SKM-1 treated with dmso at 0.1 percent for 144 hours (cell line): ENCODE results near the gene GIPC1.
"Not testable (repeated sequence)": the region's sequence is repeated elsewhere in the genome, so short reads cannot be mapped to it uniquely, and the experiment has no call there.

ENCODE experiments used
- DNase-seq: peaks from one replicate; lab custom pipeline; 2025; ENCODE audit not compliant: unreplicated experiment; lab: John Stamatoyannopoulos, UW

The GIPC1 gene

DNA sequence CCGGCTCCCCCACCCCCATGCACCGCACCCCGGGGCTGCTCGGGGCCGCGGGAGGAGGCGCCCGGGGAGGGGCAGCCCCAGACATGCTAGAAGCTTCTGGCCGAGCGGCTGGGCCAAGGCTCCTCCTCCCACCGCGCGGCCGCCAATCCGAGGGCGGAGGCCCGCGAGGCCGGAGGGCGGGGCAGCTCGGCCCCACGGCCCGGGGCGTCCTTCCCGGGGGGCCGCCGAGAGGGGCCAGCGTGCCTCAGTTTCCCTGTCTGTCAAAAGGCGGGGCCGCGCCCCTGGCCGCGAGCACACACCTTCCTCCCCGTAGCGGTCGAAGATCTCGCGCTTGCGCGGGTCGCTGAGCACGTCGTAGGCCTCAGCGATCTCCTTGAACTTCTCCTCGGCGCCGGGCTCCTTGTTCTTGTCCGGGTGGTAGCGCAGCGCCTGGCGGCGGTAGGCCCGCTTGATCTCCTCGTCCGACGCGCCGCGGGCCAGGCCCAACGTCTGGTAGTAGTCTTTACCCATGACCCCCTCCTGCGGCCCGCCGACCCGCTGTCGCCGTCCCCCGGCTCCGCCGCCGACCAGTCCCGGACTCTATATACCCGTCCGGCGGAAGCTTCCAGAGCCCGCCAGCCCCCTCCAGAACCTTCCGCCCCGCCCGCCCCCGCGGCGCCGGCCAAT, 22.0 kb upstream of the GIPC1 start, which contains the start of gene DNAJB1:
Gene DNAJB1, minus strand, starts transcription at position 558 of the 666 bp plus-strand sequence. Its CDS starts 48 bp downstream, at position 510.
- DNase-seq: peak; percentile 48

DNA sequence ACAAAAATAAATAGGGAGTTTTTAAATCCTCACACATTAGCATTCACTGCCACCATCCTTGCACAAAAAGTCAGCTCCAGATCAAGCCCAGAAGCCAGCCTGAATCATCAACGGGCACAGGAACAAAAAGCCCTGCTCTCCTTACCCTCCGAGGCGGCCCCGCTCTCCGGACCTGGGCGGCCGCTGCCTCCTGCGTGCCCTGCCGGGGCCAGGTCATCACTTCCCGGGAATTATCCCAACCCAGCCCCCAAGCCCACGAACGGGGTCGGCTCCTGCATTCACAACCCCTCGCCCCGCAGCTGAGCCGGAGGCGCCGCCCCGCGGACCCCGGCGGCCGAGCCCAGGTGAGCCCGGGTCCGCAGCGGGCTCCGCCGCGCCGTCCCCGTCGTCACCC, 21.5 kb upstream of the GIPC1 start:
- no peak for DNase-seq

- no peak for DNase-seq
Observed at GRCh38 chr19:14516746-14517438, 21.0 kb upstream of the GIPC1 start.

GRCh38 chr19:14516048-14516534, 20.2 kb upstream of the GIPC1 start:
- no peak for DNase-seq

DNA sequence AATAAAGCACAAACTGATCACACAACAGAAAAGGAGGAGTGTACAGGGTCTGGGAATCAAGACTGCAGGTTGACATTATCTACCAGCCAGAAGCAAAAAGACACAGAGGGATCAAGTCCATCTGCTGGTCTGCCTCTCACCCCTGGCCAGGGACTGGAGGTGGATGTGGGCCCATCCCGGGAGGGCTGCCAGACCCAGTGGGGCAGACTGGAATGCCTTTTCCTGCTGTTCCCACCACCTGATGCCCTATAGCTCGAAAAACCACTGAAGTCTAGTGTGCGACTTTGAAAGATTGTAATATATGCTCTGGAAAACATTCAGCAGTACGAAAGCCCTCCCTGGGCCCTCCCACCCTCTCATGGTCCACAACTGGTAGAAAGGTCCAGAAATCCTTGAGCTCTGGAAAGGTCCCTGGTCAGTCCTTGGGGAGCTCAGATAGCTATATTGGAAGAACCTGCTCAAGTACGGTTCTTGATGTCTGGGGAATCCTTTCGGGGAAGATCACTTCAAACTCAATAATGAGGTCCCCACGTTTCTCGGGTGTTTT, 19.6 kb upstream of the GIPC1 start:
- no peak for DNase-seq

DNA sequence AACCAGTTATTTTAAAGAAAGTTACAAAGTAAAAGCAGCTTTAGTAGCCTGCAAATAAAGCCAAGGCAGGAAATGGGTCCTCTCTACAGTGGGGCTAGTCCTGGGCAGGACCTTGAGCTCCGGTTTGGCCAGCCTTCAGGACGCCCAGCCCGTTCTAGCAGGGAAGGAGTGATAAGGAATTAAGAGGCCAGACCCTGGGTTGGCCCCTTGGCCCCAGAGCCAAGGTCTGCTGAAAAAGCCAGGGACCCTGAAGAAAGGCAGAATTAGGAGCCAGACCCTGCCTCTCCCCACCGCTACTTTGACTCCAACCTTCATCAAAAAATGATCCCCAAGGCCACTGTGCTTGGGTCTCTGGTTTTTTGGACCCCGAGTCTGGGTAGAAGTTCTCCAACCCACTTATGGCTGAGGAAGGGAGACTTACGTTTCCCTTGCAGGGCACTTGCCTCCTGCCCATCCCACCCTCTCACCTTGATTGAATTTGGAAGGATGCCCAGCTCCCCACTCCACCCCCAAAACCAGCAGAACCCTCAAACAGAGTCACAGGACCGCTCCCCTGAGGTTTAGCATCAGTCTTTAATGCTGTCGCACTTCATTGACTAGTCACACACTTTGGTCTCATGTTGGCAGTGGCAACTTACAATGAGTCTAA, 18.4 kb upstream of the GIPC1 start:
- DNase-seq: no peak

- no peak for DNase-seq
Observed at GRCh38 chr19:14512406-14512961, 16.6 kb upstream of the GIPC1 start.

DNA sequence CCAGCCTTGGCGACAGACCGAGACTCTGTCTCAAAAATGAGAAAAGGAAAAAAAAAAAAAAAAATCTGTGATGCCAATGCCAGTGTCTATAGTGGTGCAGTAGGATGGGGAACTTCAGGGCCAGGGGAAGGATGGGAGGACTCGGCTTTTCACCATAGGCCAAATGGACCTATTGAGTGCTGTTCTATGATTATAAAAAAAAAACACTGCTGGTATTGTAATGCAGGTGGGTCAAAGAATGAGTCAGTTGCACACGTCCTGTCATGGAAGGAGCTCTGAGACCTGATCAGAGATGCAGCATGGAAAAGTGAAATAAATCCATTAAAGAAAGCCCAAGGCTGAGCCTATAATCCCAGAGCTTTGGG, 15.3 kb upstream of the GIPC1 start:
- DNase-seq: no peak

- peak; percentile 33 for DNase-seq
Observed at GRCh38 chr19:14510311-14511228, 14.6 kb upstream of the GIPC1 start.

- DNase-seq: peak; percentile 92
Observed at GRCh38 chr19:14507704-14508542, 12.0 kb upstream of the GIPC1 start.

DNA sequence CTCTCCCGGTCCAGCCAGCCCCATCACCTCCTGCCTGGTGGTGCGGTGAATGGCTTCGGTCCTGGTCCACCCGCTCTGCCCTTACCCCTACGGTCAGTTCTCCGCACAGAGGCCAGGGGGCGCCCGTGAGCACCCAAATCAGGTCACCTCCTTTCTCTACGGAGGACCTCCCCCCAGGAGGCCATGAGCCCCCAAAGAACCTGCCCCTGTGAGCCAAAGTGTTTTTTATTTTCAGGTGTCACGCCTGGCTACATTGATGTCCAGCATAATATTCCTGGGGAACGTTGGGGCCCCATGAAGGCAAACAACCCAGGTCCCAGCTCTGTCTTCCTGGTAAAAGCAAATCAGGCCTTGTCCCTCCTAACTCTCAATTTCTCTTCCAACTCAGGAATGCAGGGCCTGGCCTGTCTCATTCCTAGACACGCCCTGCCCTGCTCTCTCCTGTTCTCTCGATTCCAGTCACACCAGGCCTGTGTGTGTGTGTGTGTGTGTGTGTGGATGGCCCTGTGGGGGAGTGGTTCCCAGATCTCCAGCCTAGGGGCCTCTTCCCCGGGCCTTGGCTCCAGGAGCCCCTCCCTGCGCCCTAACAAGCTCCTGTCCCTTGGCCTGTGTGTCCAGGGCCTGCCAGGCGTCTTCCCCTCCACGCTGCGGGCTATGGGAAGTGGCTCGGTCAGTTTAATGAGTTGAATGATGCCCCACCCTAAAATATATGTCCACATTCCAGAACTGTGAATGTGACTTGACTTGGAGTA, 9.7 kb upstream of the GIPC1 start:
- peak; percentile 39 for DNase-seq

DNA sequence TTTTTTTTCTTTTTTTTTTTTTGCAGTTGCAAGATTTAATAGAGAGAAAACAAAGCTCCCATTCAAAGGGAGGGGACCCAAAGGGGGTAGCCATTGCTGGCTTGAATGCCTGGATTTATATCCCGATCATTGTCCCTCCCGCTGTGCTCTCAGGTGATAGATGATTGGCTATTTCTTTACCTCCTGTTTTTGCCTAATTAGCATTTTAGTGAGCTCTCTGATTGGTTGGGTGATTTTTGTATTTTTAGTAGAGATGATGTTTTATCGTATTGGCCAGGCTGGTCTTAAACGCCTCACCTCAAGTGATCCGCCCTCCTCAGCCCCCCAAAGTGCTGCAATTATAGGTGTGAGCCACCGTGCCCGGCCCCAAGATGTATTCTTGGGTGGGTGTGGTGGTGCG, 8.6 kb upstream of the GIPC1 start:
- DNase-seq: not testable (repeated sequence)

DNA sequence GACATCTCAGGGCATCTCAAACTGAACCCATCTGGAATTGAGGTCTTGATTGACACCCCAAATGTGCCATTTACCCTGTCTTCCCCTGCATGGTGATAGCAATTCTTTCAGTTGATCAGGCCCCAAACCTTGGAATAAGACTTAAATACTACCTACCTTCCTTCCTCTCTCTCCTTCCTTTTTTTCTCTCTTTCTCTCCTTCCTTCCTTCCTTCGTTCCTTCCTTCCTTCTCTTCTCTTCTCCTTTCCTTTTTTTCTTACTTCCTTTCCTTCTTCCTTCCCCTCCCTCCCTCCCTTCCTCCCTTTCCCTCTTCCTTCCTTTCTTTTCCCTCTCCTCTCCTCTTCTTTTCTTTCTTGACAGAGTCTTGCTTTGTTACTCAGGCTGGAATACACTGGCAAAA, 7.4 kb upstream of the GIPC1 start:
- no peak for DNase-seq

DNA sequence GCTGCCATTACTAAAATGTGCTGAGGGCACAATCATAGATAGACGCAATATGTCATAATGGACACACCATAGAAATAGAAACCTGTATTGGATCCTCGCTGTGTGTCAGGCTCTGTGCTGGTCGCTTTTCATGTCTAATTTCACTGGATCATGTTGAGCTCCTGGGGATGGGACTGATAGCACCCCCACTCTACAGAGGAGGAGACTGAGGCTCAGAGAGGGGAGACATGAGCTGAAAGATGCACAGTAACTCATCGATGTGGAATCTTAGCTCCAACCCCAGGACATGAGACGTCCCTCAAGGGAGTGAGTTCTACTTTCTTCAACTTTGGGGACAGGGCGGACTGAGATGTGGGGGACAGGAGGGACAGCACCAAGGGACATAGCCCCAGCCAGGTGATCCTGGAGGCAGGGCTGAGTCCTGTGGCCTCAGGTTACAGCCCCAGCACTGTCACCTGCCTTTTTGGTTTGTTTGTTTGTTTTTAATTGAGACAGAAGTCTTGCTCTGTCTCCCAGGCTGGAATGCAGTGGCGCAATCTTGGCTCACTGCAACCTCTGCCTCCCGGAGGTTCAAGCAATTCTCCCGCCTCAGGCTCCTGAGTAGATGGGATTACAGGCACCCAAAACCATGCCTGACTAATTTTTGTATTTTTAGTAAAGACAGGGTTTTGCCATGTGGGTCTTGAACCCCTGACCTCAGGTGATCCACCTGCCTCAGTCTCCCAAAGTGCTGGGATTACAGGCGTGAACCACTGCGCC, 6.6 kb upstream of the GIPC1 start:
- no peak for DNase-seq

GRCh38 chr19:14497228-14497921, 1.4 kb upstream of the GIPC1 start:
- no peak for DNase-seq

- no peak for DNase-seq
Observed at GRCh38 chr19:14496834-14497227, 904 bp upstream of the GIPC1 start.

- no peak for DNase-seq
Observed at GRCh38 chr19:14495672-14496028, 277 bp downstream of the GIPC1 start.
